Measurements from ENCODE around the gene BRCC3.
"Not testable (repeated sequence)": the region's sequence is repeated elsewhere in the genome, so short reads cannot be mapped to it uniquely, and the experiment has no call there.

Gene BRCC3

GRCh38 chrX:155061760-155062159 lies 9.5 kb upstream of the BRCC3 start:
- DNase-seq = no peak

DNA sequence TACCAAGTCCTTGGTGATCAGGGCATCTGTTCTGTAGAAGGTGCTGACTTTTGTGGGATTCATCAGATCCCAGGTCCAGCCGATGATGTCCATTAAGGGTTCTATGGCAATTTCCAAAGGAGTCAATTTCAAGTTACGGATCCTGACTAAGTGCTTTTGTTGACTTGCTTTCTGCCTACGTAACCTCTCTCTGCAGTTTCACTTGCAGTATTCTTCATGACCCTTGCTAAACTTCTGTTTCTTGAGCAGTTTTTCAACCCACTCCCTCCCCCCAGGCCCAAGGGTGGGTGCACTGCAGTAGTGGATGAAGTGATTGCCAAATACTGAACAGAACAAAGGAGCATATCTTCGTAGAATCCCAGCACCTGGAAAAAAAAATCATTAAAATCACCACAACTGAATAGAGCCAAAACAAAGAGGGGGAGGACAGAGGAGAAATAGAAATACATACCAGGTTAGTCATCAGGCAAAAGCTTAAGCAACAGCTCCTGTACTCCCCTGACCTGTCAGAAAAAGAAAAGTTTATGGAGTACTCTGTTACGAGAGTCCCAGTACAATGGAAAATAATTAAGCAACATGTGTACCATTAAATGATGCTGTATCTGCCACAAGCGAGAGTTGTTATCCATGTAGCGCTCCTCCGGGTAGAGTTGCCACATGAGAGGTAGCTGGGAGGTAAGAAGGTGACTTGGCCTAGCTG lies 6.1 kb upstream of the BRCC3 start:
- no peak for DNase-seq

DNA sequence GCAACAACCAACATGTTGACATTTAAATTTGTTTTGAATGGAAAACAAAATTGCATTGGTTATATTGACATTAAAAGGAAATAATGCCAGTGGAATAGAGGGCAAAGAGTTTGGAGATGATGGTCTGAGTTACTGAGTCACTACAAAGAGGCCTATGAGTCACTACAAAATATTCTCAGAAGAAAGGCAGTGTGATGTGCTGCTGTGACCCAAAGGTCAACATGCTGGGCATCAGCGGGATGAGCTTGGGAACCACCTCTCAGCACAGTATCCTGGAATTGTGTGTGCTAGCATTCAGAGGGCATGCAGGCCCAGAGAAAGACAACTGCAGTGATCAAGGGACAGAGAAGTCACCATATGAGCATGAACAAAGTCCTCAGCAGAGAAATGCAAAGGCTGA lies 3.1 kb upstream of the BRCC3 start:
- no peak for DNase-seq

DNA sequence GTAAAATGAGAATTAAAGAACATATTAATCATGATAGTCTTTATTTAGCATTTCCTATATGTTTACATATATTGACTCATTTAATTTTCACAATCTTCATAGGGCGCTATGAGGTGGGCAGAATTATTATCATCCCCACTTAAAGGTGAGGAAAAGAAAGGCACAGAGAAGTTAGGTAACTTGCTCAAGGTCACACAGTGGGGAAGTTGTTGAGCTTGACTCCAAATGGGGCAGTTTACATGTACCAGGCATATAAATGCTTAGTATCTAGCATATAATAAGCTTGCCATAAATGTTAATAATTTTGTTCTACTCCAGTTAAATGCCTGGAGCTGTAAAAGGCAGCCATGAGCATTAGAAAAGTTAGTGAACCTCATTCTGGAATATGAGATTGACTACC lies 1.9 kb upstream of the BRCC3 start:
- no peak for DNase-seq

DNA sequence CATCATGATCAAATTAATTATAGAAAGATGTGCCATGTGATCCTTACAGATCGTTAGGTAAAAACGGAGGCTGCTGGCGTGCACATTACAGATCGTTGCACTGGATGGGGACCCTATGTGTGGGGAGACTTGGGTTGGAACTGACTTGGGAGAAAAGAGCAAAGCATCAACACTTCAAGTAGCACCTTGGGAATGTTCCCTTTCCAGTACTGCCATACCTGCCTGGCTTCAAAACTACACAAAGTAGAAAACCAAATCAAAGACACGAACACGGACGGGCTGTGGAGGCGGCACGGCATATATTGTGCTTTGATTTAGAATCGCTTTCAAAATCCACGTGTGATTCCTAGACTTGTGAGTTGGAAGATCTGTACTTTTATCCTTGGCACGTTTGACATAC lies 1.3 kb upstream of the BRCC3 start:
- DNase-seq = no peak

- DNase-seq = no peak
Observed at GRCh38 chrX:155070663-155070974, 689 bp upstream of the BRCC3 start.

DNA sequence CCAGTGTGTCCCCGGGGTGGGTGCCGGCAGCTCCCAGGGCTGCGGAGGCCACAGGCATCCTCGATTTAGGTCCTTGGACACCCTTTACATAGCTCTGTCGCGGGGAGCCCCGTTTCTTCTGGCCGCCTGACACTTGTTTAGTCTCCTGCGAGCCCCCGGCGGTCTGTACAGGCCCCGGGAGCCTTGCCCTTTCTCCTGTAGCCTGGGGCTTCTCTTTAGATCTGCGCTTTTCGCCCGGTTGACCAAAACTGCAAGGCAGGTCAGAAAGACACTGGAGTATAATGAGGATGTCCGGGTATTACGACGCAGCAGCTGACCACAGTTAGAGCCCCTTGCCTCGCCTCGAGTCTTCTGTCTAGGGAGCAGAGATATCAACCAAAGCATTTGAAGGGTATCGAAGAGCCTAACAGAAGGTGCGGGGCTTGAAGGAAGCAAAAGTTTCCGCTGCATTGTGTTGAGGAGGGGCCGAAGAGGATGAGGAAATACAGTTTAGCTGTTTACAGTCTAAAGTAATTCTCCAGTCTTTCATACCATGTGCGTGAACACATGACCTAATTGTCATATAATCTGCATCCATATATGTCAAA lies 479 bp downstream of the BRCC3 start:
- DNase-seq = no peak

GRCh38 chrX:155086202-155086840 lies 15.0 kb downstream of the BRCC3 start:
- no peak for DNase-seq

DNA sequence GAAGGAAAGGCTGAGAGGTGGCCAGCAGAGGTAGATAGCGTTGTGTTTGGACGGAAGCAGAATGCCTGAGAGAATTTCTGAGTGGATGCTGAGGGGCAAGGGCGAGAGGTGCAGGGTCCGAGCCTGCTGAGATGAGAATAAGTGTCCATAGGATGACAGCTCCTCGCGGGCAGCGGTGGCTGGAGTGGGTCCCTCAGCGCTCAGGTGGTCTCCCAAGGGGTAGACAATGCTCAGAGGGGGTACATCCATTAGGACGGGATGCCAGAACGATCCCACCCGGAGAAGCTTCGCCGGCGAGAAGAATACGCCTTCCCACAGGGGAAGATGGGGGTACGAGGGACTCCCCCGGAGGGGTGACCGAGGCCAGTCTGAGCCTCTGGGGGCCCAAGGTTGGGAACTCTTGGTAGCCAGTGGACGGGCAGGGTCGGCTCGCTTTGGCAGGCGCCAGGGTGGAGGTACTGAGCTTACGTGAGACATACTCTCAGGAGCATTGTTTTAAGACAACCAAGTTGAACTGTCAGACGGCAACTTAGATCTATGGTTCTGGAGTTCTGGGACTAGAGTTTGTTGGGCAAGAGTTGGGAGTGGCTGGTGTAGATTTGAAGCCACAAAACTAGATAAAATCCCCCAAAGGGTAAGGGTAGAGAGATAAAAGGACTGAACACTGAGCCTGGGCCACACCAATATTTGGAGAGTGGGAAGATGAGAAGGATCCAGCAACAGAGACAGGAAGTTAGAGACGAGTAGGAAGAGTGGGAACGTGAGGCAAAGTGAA lies 15.8 kb downstream of the BRCC3 start:
- no peak for DNase-seq

DNA sequence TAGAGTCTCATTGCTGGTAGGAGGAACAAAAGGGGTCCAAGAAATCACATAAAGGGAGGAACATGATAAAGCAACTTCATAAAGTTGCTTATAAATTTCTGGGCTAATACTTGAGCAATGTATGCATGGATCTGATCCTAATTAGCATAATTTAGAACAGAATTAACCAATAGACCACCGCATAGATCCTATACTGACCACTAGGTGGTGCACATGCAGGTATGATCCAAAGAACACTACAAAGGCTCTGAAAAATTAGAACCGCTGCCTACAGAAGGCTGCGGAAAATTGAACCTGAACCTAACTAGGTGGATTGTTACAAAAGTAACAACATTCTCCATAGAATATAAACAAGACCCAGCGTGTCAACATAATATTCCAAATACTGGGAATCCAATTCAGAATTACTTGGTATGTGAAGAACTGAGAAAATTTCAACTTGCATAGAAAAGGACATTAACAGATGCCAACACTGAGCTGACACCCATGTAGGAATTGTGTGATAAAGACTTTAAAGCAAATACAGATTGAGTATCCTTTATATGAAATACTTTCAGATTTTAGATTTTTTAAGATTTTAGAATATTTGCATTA lies 23.3 kb downstream of the BRCC3 start:
- DNase-seq = no peak

- DNase-seq = no peak
Observed at GRCh38 chrX:155105919-155106318, 34.6 kb downstream of the BRCC3 start.

GRCh38 chrX:155108427-155108826 lies 37.1 kb downstream of the BRCC3 start:
- no peak for DNase-seq

- DNase-seq = no peak
Observed at GRCh38 chrX:155112171-155112570, 40.9 kb downstream of the BRCC3 start.

DNA sequence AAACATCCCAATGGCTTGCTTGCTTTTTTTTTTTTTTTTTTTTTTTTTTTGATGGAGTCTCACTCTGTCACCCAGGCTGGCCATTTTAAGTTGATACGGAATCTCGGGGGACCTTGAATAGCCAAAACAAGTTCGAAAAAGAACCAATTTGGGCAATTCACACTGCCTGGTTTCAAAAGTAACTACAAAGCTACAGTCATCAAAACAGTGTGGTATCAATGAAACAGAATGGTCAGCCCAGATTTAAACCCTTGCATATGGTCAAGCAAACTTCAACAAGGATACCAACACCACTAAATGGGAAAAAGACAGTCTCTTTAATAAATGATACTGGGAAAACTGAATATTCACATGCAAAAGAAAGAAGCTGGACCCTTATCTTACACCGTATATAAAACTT lies 41.8 kb downstream of the BRCC3 start:
- no peak for DNase-seq

DNA sequence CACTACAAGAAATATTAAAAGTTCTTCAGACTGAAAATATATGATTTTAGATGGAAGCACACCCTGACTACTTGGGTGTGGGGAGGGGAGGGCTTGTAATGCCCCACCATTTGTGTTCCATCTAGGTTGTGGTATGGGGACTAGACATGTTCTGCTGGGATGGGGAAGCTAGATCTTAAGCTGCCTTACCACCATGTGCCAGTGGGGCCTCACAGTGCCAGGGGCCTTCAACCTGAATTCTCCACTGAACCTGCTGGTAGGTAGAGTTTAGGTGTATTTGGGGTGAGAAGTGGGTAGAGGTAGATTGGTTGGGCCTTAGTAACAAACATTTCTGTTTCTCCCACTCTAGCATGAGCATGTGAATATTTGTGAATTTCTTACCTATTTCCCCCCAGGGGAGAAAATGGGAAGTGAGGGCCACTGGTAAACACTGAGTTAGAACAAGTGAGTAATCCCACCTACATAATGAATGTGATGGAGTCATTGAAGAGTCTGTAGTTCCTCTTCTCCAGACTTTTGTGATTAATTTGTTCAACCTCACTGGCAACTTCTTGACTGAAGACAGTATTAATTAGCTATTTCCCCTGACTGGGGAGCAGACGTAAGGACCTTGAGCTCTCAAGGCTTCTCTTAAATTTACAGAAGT lies 44.0 kb downstream of the BRCC3 start:
- DNase-seq = no peak

- DNase-seq = no peak
Observed at GRCh38 chrX:155127465-155127864, 56.2 kb downstream of the BRCC3 start.

DNA sequence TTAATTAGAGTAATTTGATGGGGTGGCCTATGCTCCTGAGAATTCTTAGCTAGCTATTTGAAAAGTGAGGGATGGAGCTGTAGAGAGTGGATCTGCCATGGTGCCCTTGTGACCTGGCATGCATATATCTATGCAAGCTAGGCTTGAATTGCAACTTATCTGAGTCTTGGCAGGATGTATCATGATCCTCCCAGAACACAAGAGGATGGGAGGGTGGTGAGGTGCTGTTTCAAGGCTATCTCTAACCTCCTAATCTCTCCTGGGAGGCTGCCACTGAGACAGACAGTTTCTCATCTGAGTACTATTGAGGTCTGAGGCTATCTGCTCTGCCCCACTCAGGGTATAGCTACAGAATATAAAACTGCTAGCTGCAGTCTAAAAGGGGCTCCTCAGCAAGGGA lies 56.6 kb downstream of the BRCC3 start:
- DNase-seq = no peak

DNA sequence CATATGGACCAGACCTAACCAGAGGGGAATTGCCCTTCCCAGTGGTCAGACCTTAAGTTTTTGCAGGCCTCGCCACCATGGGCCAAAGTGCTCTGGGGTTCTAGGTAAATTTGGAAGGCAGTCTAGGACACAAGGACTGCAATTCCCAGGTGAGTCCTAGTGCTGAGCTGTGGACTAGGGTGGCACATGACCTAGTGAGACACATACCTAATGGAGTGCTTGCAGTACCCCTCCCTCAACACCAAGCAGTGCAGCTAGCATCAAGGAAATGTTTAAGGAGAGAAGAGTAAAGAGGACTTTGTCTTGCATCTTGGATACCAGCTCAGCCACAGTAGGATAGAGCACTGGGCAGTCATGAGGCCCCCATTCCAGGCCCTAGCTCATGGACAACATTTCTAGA lies 60.8 kb downstream of the BRCC3 start:
- no peak for DNase-seq

GRCh38 chrX:155134255-155134654 lies 62.9 kb downstream of the BRCC3 start:
- no peak for DNase-seq

GRCh38 chrX:155143959-155144548 lies 72.7 kb downstream of the BRCC3 start:
- DNase-seq = no peak

- no peak for DNase-seq
Observed at GRCh38 chrX:155144926-155145325, 73.6 kb downstream of the BRCC3 start.

DNA sequence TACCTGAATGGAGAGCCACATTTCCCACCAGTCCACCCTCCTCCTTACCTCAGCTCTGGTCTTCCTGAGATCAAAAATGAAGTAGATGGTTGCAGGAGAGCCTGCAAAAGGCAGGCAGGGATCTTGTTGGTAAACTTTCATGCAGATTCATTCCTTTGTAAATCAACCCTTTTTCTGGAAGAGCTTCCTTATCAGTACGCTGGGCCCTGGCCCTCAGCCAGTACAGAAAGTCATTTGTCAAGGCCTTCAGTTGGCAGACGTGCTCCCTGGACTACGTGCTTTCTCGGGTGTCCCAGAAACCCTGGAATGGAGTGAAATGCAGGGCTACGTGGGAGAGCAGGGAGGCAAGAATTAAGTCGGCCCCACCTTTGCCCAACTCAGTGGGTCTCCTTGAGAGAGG lies 76.3 kb downstream of the BRCC3 start:
- DNase-seq = not testable (repeated sequence)

DNA sequence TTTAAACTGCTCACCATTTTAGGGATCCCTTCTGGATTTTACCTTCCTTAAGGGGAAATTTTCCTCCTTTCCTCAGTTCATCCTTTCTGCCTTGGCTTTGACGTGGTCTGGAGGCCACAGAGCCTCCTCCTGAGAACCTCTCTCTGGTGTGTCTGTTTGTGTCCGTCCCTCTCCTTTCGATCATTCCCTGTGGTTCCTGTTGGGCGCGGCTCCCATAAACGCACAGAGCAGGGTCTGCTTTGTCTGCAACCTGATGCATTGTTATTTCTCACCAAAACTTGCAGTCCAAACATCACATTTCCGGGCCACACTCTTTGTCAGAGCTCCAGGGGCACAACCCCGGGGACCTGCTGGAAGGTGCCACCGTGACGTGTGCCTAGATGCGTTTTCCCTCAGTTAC lies 76.9 kb downstream of the BRCC3 start:
- DNase-seq = not testable (repeated sequence)

Data from GDM1 (cell line).